SK-N-SH (cell line): ENCODE results near the gene SPIRE2. TPM values are rescaled to one million over a fixed set of nuclear protein-coding genes. Genes with fewer than 3 reads are reported as not detected.

Source experiments
- CTCF ChIA-PET: fragments of 300-600, 350-600 bp; formaldehyde crosslinking; extraction: SDS; loops from one replicate; lab custom pipeline; 2021; lab: Yijun Ruan, JAX
- POLR2A ChIA-PET: fragments of 350-600 bp; sonication (Branson Sonifier 250); formaldehyde crosslinking; extraction: SDS; loops from one replicate; lab custom pipeline; 2020; ENCODE audit warnings: antibody characterized with exemption, inconsistent platforms; lab: Yijun Ruan, JAX
- DNase-seq: peaks from one replicate; pipeline ENCODE4 v3.0.0; 2012
- H2AFZ ChIP-seq: fragments of 200-600 bp; sonication (generic); 2 replicates; pipeline ENCODE4 v1.8.1; 2016; ENCODE audit warnings: antibody characterized with exemption, mild to moderate bottlenecking, low read depth
- H3F3A ChIP-seq: fragments of 200-600 bp; sonication (generic); replicated peaks from 2 replicates; pipeline ENCODE3; 2016; ENCODE audit warnings: antibody characterized with exemption, mild to moderate bottlenecking; ENCODE audit not compliant: insufficient read depth
- H3K27ac ChIP-seq, 2 experiments: fragments of 200-500 bp in 1 of 2; fragments of 200-600 bp in 1 of 2; sonication (Bioruptor generic) in 1 of 2; sonication (generic), shearing (Covaris generic) in 1 of 2; 2 replicates each; pipeline versions ENCODE4 v1.5.1 to v1.6.1; 2014 to 2016; ENCODE audit warnings: low read depth in 2 of 2, inconsistent platforms in 1 of 2, low read length in 1 of 2, mild to moderate bottlenecking in 1 of 2, mixed read lengths in 1 of 2
- H3K27me3 ChIP-seq: fragments of 200-600 bp; sonication (generic), shearing (Covaris generic); 2 replicates; pipeline ENCODE4 v1.6.1; 2016; ENCODE audit warnings: mixed run types; ENCODE audit not compliant: insufficient read depth
- H3K36me3 ChIP-seq, 2 experiments: fragments of 200-500 bp in 1 of 2; fragments of 200-600 bp in 1 of 2; sonication (Bioruptor generic) in 1 of 2; sonication (generic) in 1 of 2; replicated peaks in 1 of 2; 2 replicates each; pipeline versions ENCODE3 to v1.5.1; 2014 to 2016; ENCODE audit warnings: low read length in 1 of 2, mild to moderate bottlenecking in 1 of 2; ENCODE audit not compliant: insufficient read depth in 2 of 2, control insufficient read depth in 1 of 2
- H3K4me1 ChIP-seq, 2 experiments: fragments of 200-500 bp in 1 of 2; fragments of 200-600 bp in 1 of 2; sonication (Bioruptor generic) in 1 of 2; sonication (generic), shearing (Covaris generic) in 1 of 2; 2 replicates each; pipeline versions ENCODE4 v1.5.1 to v1.6.1; 2014 to 2016; ENCODE audit warnings: low read depth in 1 of 2, low read length in 1 of 2, mixed run types in 1 of 2; ENCODE audit not compliant: insufficient read depth in 2 of 2, control insufficient read depth in 1 of 2
- H3K4me2 ChIP-seq: fragments of 200-600 bp; sonication (generic), shearing (Covaris generic); 2 replicates; pipeline ENCODE4 v1.6.1; 2017; ENCODE audit warnings: mixed run types
- H3K4me3 ChIP-seq, 2 experiments: fragments of 200-500 bp in 1 of 2; fragments of 200-600 bp in 1 of 2; sonication (Bioruptor generic) in 1 of 2; sonication (generic), shearing (Covaris generic) in 1 of 2; 2 replicates each; pipeline versions ENCODE4 v1.5.1 to v1.8.1; 2014 to 2016; ENCODE audit warnings: low read depth in 2 of 2, inconsistent platforms in 1 of 2, low read length in 1 of 2, mild to moderate bottlenecking in 1 of 2, mixed read lengths in 1 of 2, moderate library complexity in 1 of 2
- H3K79me2 ChIP-seq: fragments of 200-600 bp; sonication (generic); 2 replicates; pipeline ENCODE4 v1.8.1; 2017; ENCODE audit warnings: mild to moderate bottlenecking; ENCODE audit not compliant: insufficient read depth
- H3K9ac ChIP-seq: fragments of 200-600 bp; sonication (generic); 2 replicates; pipeline ENCODE4 v1.6.1; 2017; ENCODE audit warnings: mixed run types
- H3K9me2 ChIP-seq: fragments of 200-600 bp; sonication (generic); 2 replicates; pipeline ENCODE4 v1.6.1; 2017; ENCODE audit warnings: mixed run types
- H3K9me3 ChIP-seq: fragments of 200-600 bp; sonication (generic); 2 replicates; pipeline ENCODE4 v1.6.1; 2017; ENCODE audit warnings: mixed run types, mild to moderate bottlenecking, moderate library complexity
- H4K20me1 ChIP-seq: fragments of 200-600 bp; sonication (generic); 2 replicates; pipeline ENCODE4 v1.6.1; 2017; ENCODE audit warnings: mild to moderate bottlenecking, mixed run types; ENCODE audit not compliant: insufficient read depth
- CHD2 ChIP-seq: fragments of 150-350 bp; IDR thresholded peaks from 2 replicates; pipeline ENCODE4 v1.6.1; 2018; ENCODE audit warnings: low read length; ENCODE audit not compliant: partially characterized antibody
- FOSL2 ChIP-seq: IDR thresholded peaks from 2 replicates; pipeline ENCODE4 v1.4.0; 2012; ENCODE audit warnings: low read depth, mild to moderate bottlenecking, moderate library complexity, borderline replicate concordance
- FOXJ3 ChIP-seq: sonication (generic); formaldehyde crosslinking; IDR thresholded peaks from 2 replicates; pipeline ENCODE4 v1.5.1; 2020; ENCODE audit warnings: mild to moderate bottlenecking, missing genetic modification reagents
- FOXM1 ChIP-seq: IDR thresholded peaks from 2 replicates; pipeline ENCODE4 v1.4.0; 2012; ENCODE audit warnings: low read depth, mild to moderate bottlenecking
- GABPA ChIP-seq: IDR thresholded peaks from 2 replicates; pipeline ENCODE4 v1.4.0; 2012; ENCODE audit warnings: low read depth, mild to moderate bottlenecking
- GATA2 ChIP-seq: sonication (generic); formaldehyde crosslinking; IDR thresholded peaks from 2 replicates; pipeline ENCODE4 v1.5.0; 2020; ENCODE audit warnings: mild to moderate bottlenecking, missing genetic modification reagents
- IRF3 ChIP-seq: fragments of 150-350 bp; IDR thresholded peaks from 2 replicates; pipeline ENCODE4 v1.6.1; 2016; ENCODE audit warnings: mild to moderate bottlenecking, low read depth, low read length
- JUND ChIP-seq: IDR thresholded peaks from 2 replicates; pipeline ENCODE4 v1.4.0; 2012
- MEF2A ChIP-seq: IDR thresholded peaks from 2 replicates; pipeline ENCODE4 v1.4.0; 2012; ENCODE audit warnings: low read depth, borderline replicate concordance
- PBX3 ChIP-seq: IDR thresholded peaks from 2 replicates; pipeline ENCODE4; 2012
- POLR2AphosphoS5 ChIP-seq: IDR thresholded peaks from 2 replicates; pipeline ENCODE4 v1.6.1; 2012; ENCODE audit warnings: low read depth, low read length
- RAD21 ChIP-seq: IDR thresholded peaks from 2 replicates; pipeline ENCODE4 v1.6.1; 2012; ENCODE audit warnings: mild to moderate bottlenecking, low read length
- RCOR1 ChIP-seq: fragments of 150-350 bp; IDR thresholded peaks from 2 replicates; pipeline ENCODE4 v1.6.1; 2017; ENCODE audit warnings: antibody characterized with exemption, low read length
- REST ChIP-seq: IDR thresholded peaks from 2 replicates; pipeline ENCODE4 v1.6.1; 2012; ENCODE audit warnings: mild to moderate bottlenecking, low read depth, low read length, moderate library complexity
- SIN3A ChIP-seq: IDR thresholded peaks from 2 replicates; pipeline ENCODE4 v1.6.1; 2012; ENCODE audit warnings: low read depth, mild to moderate bottlenecking, low read length, moderate library complexity, borderline replicate concordance
- SMC3 ChIP-seq: IDR thresholded peaks from 2 replicates; pipeline ENCODE4 v1.6.1; 2012; ENCODE audit warnings: low read depth, low read length, improper control_type of control experiment
- TAF1 ChIP-seq: IDR thresholded peaks from 2 replicates; pipeline ENCODE4 v1.6.1; 2012; ENCODE audit warnings: low read depth, mild to moderate bottlenecking, low read length, moderate library complexity, borderline replicate concordance
- USF1 ChIP-seq: IDR thresholded peaks from 2 replicates; pipeline ENCODE4 v1.4.0; 2012; ENCODE audit warnings: low read depth, borderline replicate concordance
- WGBS: methylation state at CpG from one replicate; pipeline ENCODE4 v1.1.6; 2017; ENCODE audit warnings: low lambda C conversion rate; 5-methylcytosine and 5-hydroxymethylcytosine counted together
- polyA plus RNA-seq, 3 experiments: library from polyadenylated mRNA; depleted of rRNA; stranded (reverse); fragments of >200 nt; gene quantifications; 2 replicates each; pipeline ENCODE4 v1.2.3, GENCODE V29; 2012
- TF ChIP-seq, protein P1 (sequence below): fragments of 200-600 bp; sonication (generic); IDR thresholded peaks from 2 replicates; pipeline ENCODE4 v1.6.1; 2017; ENCODE audit warnings: antibody characterized with exemption, mild to moderate bottlenecking, moderate library complexity

The SPIRE2 gene
- polyA plus RNA-seq, 1 of the 3 experiments (the other 2 are of a cell fraction), result 15.3 TPM

DNA sequence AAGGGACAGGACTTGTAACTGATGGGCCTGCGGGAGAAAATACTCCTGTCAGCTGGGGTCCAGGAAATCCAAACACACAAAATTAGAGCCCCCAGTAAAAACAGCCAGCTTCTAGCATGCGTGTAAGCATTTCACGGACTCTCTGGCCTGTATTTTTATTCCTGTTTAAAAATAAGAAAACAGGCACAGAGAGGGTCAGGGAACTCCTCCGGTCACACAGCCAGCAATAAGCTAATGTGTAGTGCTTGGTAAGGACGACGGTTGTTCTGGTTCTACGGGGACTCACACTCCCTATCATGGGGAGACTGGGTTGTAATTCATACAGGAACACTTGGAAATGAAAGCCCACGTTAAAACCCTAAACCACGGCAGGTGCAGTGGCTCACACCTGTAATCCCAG lies 43.6 kb downstream of the SPIRE2 start:
- Histone ChIP-seq H3F3A (peaks cover 11% of the 10 kb centered on the region), H3K36me3 (peaks cover 7 to 30% of the 10 kb centered on the region in 2 experiments), H3K27me3 (no peaks in the 10 kb centered on the region), H3K9me2 (no peaks in the 10 kb centered on the region), H3K27ac (no peak overlapping the region), H4K20me1 (peaks cover 25% of the 10 kb centered on the region), H3K4me3 (no peak overlapping the region), H3K9me3 (0 out of 2 replicates have a peak, but pooled peaks cover 6% of the 10 kb centered on the region), H3K9ac (no peak overlapping the region), H3K79me2 (peaks cover 39% of the 10 kb centered on the region), H3K4me1 (peaks cover 11 to 13% of the 10 kb centered on the region in 2 experiments), H3K4me2 (no peak overlapping the region), H2AFZ (no peak overlapping the region)
- no peak for TF ChIP-seq FOXJ3 (CRISPR knock-in tag)
- no peak for TF ChIP-seq USF1
- no peak for TF ChIP-seq RAD21
- TF ChIP-seq RCOR1, result no peak
- no peak for TF ChIP-seq JUND
- TF ChIP-seq FOXM1, result no peak
- TF ChIP-seq REST, result no peak
- no peak for TF ChIP-seq TAF1
- TF ChIP-seq IRF3, result no peak
- no peak for TF ChIP-seq MEF2A
- TF ChIP-seq, protein P1, sequence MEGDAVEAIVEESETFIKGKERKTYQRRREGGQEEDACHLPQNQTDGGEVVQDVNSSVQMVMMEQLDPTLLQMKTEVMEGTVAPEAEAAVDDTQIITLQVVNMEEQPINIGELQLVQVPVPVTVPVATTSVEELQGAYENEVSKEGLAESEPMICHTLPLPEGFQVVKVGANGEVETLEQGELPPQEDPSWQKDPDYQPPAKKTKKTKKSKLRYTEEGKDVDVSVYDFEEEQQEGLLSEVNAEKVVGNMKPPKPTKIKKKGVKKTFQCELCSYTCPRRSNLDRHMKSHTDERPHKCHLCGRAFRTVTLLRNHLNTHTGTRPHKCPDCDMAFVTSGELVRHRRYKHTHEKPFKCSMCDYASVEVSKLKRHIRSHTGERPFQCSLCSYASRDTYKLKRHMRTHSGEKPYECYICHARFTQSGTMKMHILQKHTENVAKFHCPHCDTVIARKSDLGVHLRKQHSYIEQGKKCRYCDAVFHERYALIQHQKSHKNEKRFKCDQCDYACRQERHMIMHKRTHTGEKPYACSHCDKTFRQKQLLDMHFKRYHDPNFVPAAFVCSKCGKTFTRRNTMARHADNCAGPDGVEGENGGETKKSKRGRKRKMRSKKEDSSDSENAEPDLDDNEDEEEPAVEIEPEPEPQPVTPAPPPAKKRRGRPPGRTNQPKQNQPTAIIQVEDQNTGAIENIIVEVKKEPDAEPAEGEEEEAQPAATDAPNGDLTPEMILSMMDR, result no peak
- no peak for TF ChIP-seq POLR2AphosphoS5
- TF ChIP-seq GABPA, result no peak
- no peak for TF ChIP-seq SMC3
- TF ChIP-seq PBX3, result no peak
- TF ChIP-seq SIN3A, result no peak
- TF ChIP-seq FOSL2, result no peak
- no peak for TF ChIP-seq GATA2 (CRISPR knock-in tag)
- no peak for TF ChIP-seq CHD2
- 97% methylated on average over 9 of the region's 9 CpGs for WGBS
- ChIA-PET POLR2A (interaction anchor here (2.9 kb wide), 1 partner anchor 51 kb away, joined by 15 read pairs; the partner anchor contains the start of gene TUBB3), CTCF (interaction anchor here (1.6 to 5.8 kb wide), 4 partner anchors 11 to 172 kb away, joined by 5 to 45 read pairs (median 8); no protein-coding TSS in a partner anchor)
- DNase-seq, result no peak
